HPDE6-E6E7 (cell line): Measurements from ENCODE around the gene DOP1A.

ENCODE experiments used
- DNase-seq: peaks from one replicate; pipeline ENCODE4 v3.0.0; 2011; ENCODE audit warnings: missing footprints; ENCODE audit errors: extremely low spot score

DOP1A gene

DNA sequence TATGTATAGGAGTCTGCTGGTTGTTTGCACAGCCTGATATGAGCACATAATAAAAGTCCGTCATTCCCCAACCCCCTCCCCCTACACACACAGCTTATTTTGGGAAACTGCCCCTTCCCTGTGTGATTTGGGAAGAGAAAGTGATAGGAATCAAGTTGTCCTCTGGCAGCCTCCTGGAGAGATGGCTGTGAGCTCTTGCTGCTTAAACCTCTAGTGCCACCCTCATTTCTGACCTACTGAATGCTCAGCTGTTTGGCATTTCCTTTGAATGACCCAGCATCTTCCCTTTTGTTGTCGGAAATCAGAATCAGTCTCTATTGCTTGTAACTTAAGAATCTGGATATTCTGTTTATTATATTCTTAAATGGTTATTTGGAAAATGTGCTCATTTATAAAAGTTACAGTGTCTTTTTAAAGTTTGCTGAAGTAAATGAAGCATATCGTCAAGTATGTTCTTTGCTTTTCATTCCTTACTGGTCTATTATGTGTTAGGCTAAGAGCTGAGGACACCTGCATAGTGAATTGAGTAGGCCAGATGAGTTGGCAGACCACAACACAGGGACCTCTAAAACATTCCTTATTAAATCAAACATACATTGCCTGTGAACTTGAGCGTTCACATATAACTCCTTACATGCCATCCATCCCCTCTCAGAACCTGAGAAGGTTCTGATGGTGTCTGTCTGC is 131.2 kb downstream of the DOP1A start:
- DNase-seq, result no peak

DNA sequence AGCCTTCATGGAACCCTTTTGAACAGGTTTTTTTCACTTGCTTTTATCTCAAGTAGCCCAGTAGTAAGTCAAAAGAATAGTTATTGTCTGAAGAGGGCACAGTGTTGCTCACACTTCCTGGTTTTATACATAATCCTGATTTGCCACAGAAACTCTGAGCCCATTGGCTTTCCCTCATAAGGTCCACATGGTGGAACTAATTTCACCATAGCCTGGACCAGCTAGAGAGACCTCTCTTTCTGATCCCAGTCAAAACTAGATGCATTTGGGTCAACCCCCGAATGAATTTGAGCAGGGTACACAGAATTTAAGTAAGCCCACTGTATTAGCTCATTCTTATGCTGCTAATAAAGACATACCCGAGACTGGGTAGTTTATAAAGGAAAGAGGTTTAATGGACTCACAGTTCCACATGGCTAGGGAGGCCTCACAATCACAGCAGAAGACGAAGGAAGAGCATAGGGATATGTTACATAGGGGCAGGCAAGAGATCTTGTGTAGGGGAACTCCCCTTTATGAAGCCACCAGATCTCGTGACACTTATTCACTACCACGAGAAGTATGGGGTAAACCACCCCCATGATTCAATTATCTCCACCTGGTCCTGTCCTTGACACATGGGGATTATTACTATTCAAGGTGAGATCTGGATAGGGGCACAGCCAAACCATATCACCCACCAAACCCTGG is 131.8 kb downstream of the DOP1A start:
- DNase-seq, result no peak

DNA sequence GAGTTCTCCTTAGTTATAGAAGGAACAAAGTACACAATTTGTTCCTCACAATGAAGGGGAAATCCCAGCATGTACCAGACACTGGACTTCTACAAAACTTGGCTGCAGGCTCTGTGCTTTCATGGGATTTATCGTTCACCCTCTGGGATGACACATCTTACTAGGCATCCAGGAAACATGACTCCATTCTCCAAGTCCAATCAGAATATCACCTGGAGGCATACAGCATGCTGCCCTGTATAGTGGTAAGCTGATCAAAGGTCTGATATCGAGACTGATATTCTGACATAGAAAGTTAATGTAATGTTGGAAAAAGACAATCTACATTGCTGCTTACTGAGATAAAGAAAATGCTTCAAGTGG is 132.4 kb downstream of the DOP1A start:
- DNase-seq, result peak; percentile 64

DNA sequence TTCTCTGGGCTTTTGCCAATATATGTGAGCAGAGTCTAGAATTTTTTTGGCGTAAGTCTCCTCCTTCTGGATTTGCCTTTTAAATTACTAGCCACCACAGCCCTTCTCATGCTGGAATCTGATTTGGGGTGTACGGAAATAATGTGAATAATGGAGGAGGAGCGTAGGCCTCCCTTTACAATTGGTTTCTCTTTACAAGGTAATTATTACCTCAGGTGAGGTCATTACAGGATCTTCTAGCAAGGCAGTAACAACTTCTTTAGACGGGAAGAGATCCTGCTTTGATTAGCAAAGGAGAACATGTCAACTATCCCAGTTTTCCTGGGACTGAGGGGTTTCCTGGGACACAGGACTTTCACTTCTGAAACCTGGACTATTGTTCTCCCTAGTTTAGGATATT is 134.6 kb downstream of the DOP1A start:
- no peak for DNase-seq

DNA sequence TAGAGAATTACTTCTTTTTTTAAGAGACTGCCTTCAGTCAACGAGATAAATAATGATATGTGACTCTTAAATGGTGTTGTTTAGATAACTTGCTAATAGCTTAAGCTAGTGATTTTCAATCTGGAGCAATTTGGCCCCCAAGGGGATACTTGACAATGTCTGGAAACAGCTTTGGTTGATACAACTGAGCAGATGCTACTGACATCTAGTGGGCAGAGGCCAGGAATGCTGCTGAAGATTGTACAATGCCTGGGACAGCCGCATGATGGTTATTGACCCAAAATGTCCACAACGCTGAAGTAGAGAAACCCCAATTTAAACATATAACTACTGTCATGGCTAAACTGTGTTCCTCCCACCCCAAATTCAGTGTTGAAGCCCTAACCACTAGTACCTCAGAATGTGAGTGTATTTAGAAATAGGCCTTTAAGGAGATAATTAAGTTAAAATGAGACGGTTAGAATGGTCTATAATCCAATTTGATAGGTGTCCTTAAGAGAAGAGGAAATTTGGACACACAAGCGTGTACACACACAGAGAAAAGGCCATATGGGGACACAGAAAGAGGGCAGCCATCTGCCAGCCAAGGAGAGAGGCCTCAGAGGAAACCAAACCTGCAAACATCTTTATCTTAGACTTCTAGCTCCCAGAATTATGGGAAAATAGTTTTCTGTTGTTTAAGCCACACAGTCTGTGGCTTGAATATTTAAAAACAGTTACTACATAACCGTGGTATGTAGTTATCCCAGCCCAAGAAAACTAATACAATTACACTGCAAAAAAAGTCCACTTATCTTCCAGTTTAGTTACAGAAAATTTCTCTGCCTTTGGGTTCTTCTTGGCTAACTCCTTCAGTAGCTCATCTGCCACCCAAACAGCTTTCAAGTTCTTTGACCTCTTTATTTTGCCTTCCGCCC is 147.9 kb downstream of the DOP1A start:
- peak; percentile 49 for DNase-seq

DNA sequence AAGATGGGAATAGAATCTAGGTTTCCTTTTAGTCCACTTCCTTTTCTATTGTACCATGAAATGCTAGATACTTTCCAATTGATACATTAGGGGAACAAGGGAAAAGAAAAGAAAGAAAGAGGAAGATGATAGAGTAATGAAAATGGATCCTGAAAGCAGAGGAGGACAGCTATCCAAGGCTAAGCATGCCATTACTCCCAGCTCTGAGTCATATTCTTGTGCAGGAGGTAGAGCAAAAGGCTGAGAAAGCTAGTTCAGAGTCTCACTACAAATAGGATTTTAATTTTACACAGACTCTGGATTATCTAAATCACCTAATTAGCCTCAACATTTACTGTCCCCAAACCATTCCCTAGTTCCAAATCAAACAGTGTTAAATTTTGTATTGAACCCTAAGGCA is 149.3 kb downstream of the DOP1A start:
- no peak for DNase-seq
